IMR-90 (cell line): ENCODE data around the gene ZNF398. TPM values are rescaled to one million over a fixed set of nuclear protein-coding genes. Genes with fewer than 3 reads are reported as not detected.
A peak's percentile ranks its signal among the peaks of the same experiment; 100 is the strongest.

Experiments
- ATAC-seq: fragments of 200-7000 bp; cut with Tn5 transposase; 2 replicates; pipeline ENCODE4 v1.9.1; 2020; ENCODE audit warnings: low read depth, mild to moderate bottlenecking, moderate library complexity
- BruUV-seq: library from RNA; stranded (reverse); fragments of 400-500 nt; replicated peaks from 2 replicates; lab custom pipeline; 2021; lab: Mats Ljungman, UMichigan
- CTCF ChIA-PET: fragments of 300-600 bp; formaldehyde crosslinking; extraction: SDS; loops from one replicate; lab custom pipeline; 2021; ENCODE audit warnings: antibody characterized with exemption; lab: Yijun Ruan, JAX
- POLR2A ChIA-PET: fragments of 300-600 bp; sonication (Branson Sonifier 250); formaldehyde crosslinking; loops from one replicate; lab custom pipeline; 2022; ENCODE audit warnings: antibody characterized with exemption; ENCODE audit not compliant: unreplicated experiment; lab: Charles Lee
- DNase-seq: peaks from one replicate; pipeline ENCODE4 v3.0.0; 2013
- H2AFZ ChIP-seq: replicated peaks from 2 replicates; pipeline ENCODE3; 2013; ENCODE audit warnings: low read length, mild to moderate bottlenecking; ENCODE audit not compliant: poor library complexity
- H2AK5ac ChIP-seq: 2 replicates; pipeline ENCODE4 v1.6.1; 2013; ENCODE audit warnings: low read depth, low read length, inconsistent platforms
- H2AK9ac ChIP-seq: replicated peaks from 2 replicates; pipeline ENCODE3; 2013; ENCODE audit warnings: mild to moderate bottlenecking, low read depth, low read length, moderate library complexity; ENCODE audit not compliant: poor library complexity
- H2BK120ac ChIP-seq: 2 replicates; pipeline ENCODE4 v1.6.1; 2013; ENCODE audit warnings: low read depth, low read length, inconsistent platforms
- H2BK15ac ChIP-seq: 3 replicates; pipeline ENCODE4 v1.6.1; 2013; ENCODE audit warnings: low read depth, low read length, inconsistent platforms
- H2BK20ac ChIP-seq: 2 replicates; pipeline ENCODE4 v1.6.1; 2013; ENCODE audit warnings: low read depth, mild to moderate bottlenecking, inconsistent platforms, low read length, moderate library complexity
- H2BK5ac ChIP-seq: 2 replicates; pipeline ENCODE4 v1.6.1; 2013; ENCODE audit warnings: mild to moderate bottlenecking, low read depth, low read length, inconsistent platforms; ENCODE audit not compliant: poor library complexity, severe bottlenecking
- H3K14ac ChIP-seq: replicated peaks from 2 replicates; pipeline ENCODE4 v1.6.1; 2013; ENCODE audit warnings: low read depth, low read length, inconsistent platforms
- H3K18ac ChIP-seq: 2 replicates; pipeline ENCODE4 v1.6.1; 2013; ENCODE audit warnings: low read depth, low read length, control low read depth
- H3K23ac ChIP-seq: 2 replicates; pipeline ENCODE4 v1.6.1; 2013; ENCODE audit warnings: low read depth, low read length, inconsistent platforms
- H3K27ac ChIP-seq: 2 replicates; pipeline ENCODE4 v1.5.1; 2013; ENCODE audit warnings: mild to moderate bottlenecking, control low read depth, low read length; ENCODE audit not compliant: insufficient read depth
- H3K27me3 ChIP-seq: 2 replicates; pipeline ENCODE4 v1.6.1; 2013; ENCODE audit warnings: low read length; ENCODE audit not compliant: control insufficient read depth, insufficient read depth
- H3K36me3 ChIP-seq: 2 replicates; pipeline ENCODE4 v1.6.1; 2013; ENCODE audit warnings: low read length, mixed read lengths; ENCODE audit not compliant: control insufficient read depth, insufficient read depth
- H3K4ac ChIP-seq: 2 replicates; pipeline ENCODE4 v1.6.1; 2013; ENCODE audit warnings: low read depth, low read length, inconsistent platforms
- H3K4me1 ChIP-seq: 2 replicates; pipeline ENCODE4 v1.6.1; 2013; ENCODE audit warnings: low read length, mixed read lengths; ENCODE audit not compliant: control insufficient read depth, insufficient read depth
- H3K4me2 ChIP-seq: 2 replicates; pipeline ENCODE4 v1.6.1; 2013; ENCODE audit warnings: low read depth, mild to moderate bottlenecking, control low read depth, low read length, moderate library complexity
- H3K4me3 ChIP-seq: 2 replicates; pipeline ENCODE4 v1.5.1; 2013; ENCODE audit warnings: low read depth, mild to moderate bottlenecking, control low read depth, low read length, moderate library complexity; ENCODE audit not compliant: insufficient read depth
- H3K56ac ChIP-seq: 2 replicates; pipeline ENCODE4 v1.6.1; 2013; ENCODE audit warnings: low read length, inconsistent platforms; ENCODE audit not compliant: insufficient read depth; ENCODE audit errors: extremely low read depth
- H3K79me1 ChIP-seq, 2 experiments: 2 replicates each; pipeline ENCODE4 v1.6.1; 2013; ENCODE audit warnings: low read length in 2 of 2, inconsistent platforms in 1 of 2, low read depth in 1 of 2
- H3K9ac ChIP-seq: 2 replicates; pipeline ENCODE4 v1.6.1; 2013; ENCODE audit warnings: low read depth, low read length, control low read depth
- H3K9me1 ChIP-seq: 2 replicates; pipeline ENCODE4 v1.6.1; 2013; ENCODE audit warnings: low read length, inconsistent platforms; ENCODE audit not compliant: insufficient read depth
- H3K9me3 ChIP-seq: 2 replicates; pipeline ENCODE4 v1.6.1; 2013; ENCODE audit warnings: low read length; ENCODE audit not compliant: control insufficient read depth, insufficient read depth
- H4K20me1 ChIP-seq: 2 replicates; pipeline ENCODE4 v1.6.1; 2013; ENCODE audit warnings: low read length, inconsistent platforms; ENCODE audit not compliant: insufficient read depth
- H4K5ac ChIP-seq: 2 replicates; pipeline ENCODE4 v1.6.1; 2013; ENCODE audit warnings: mild to moderate bottlenecking, low read depth, low read length, control low read depth
- H4K8ac ChIP-seq, 2 experiments: 2 replicates each; pipeline ENCODE4 v1.6.1; 2013; ENCODE audit warnings: low read depth in 2 of 2, low read length in 2 of 2, control low read depth in 1 of 2, inconsistent platforms in 1 of 2
- H4K91ac ChIP-seq: 2 replicates; pipeline ENCODE4 v1.6.1; 2013; ENCODE audit warnings: low read depth, low read length, inconsistent platforms; ENCODE audit not compliant: insufficient read depth
- MAZ ChIP-seq: IDR thresholded peaks from 2 replicates; pipeline ENCODE4 v1.6.1; 2012; ENCODE audit warnings: low read depth, mild to moderate bottlenecking, low read length, improper control_type of control experiment, moderate library complexity, borderline replicate concordance
- WGBS, 2 experiments: methylation state at CpG; one replicate each; pipeline versions ENCODE4 v1.1.5 to v1.1.7; 2013; ENCODE audit warnings: missing lambda C conversion rate in 2 of 2; ENCODE audit not compliant: insufficient read length in 1 of 2; ENCODE audit errors: extremely low coverage in 2 of 2; 5-methylcytosine and 5-hydroxymethylcytosine counted together
- dilution Hi-C: fragments of 300-500 bp; cut with HindIII; formaldehyde crosslinking; loops from one replicate; pipeline ENCODE4 v1.14.3; 2018; ENCODE audit warnings: low sequenced_read_pairs; ENCODE audit not compliant: unreplicated experiment
- in situ Hi-C: fragments of 300-500 bp; cut with MboI; formaldehyde crosslinking; loops from 3 replicates; pipeline ENCODE4 v1.14.3; 2019; ENCODE audit warnings: low sequenced_read_pairs, inconsistent platforms, mixed read lengths
- intact Hi-C: fragments of 100-400 bp; cut with micrococcal nuclease; formaldehyde crosslinking; loops from 2 replicates; pipeline ENCODE4 v1.10.0; 2022
- polyA plus RNA-seq, 3 experiments: library from polyadenylated mRNA; depleted of rRNA; stranded (reverse); fragments of >200 nt; gene quantifications; 2 replicates each; pipeline ENCODE4 v1.2.3, GENCODE V29; 2012; ENCODE audit warnings: low replicate concordance in 1 of 3
- total RNA-seq: library from RNA; depleted of rRNA; stranded (reverse); fragments of >200 nt; gene quantifications from 2 replicates; pipeline ENCODE4 v1.2.3, GENCODE V29; 2012
- TF ChIP-seq, protein P1 (sequence below): fragments of 150-350 bp; IDR thresholded peaks from 2 replicates; pipeline ENCODE4 v1.6.1; 2016; ENCODE audit warnings: low read depth, mild to moderate bottlenecking, low read length, moderate library complexity, borderline replicate concordance
- TF ChIP-seq, protein P2 (sequence below): fragments of 150-350 bp; IDR thresholded peaks from 2 replicates; pipeline ENCODE4 v1.6.1; 2017; ENCODE audit warnings: mild to moderate bottlenecking, antibody characterized with exemption, low read length, low read depth

The ZNF398 gene
- total and polyA plus RNA-seq, 2 of the 4 experiments (the other 2 are of a cell fraction), result 5.7 to 7.9 TPM

DNA sequence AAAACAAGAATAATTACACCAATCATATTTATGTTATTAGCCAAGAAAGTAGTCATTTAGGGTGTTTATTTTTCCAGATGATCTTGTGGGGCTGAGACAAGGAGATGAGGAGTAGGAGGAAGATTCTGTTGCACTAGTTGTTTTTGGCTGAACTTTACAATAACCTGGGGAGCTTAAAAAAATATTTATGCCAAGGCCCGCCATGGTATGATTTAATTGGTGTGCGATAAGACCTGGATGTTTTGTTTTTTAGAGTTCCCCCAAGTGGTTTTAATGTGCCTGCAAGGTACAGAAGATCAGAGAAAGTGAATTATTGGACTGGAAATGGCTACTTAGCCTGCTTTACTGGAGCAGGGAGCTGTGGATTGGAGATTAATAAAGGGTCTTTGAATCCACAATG lies 41.0 kb downstream of the ZNF398 start:
- no peak overlapping the region for H2BK20ac ChIP-seq
- H3K9ac ChIP-seq, result no peak overlapping the region
- ChIA-PET CTCF (no interaction called here), POLR2A (interaction anchor here (0.6 kb wide), 1 partner anchor 207 kb away, joined by 3 read pairs; no protein-coding TSS in a partner anchor)
- no peak overlapping the region for H2BK5ac ChIP-seq
- H2BK120ac ChIP-seq, result no peak overlapping the region
- no peak overlapping the region for H3K4ac ChIP-seq
- H3K27me3 ChIP-seq, result no peaks in the 10 kb centered on the region
- no peaks in the 10 kb centered on the region for H3K79me1 ChIP-seq
- in situ Hi-C loops (no loop called here), dilution Hi-C loops (no loop called here), intact Hi-C loops (no loop called here)
- peak; percentile 32; the same call in 1 of the 2 replicates for ATAC-seq
- H2AK9ac ChIP-seq, result no peak overlapping the region
- no peak overlapping the region for H3K27ac ChIP-seq
- no peak overlapping the region for H3K4me3 ChIP-seq
- H3K9me3 ChIP-seq, result no peaks in the 10 kb centered on the region
- no peaks in the 10 kb centered on the region for H4K20me1 ChIP-seq
- WGBS, 2 experiments, result 40% methylated on average over 2 of the region's 2 CpGs; no CpG with 5 or more reads in 1 of the 2 experiments
- no peak for DNase-seq
- H3K36me3 ChIP-seq, result no peaks in the 10 kb centered on the region
- BruUV-seq, result TSS peak; percentile 14
- H3K14ac ChIP-seq, result no peak overlapping the region
- H3K23ac ChIP-seq, result no peak overlapping the region
- H2AFZ ChIP-seq, result no peak overlapping the region
- H2BK15ac ChIP-seq, result no peak overlapping the region
- no peaks in the 10 kb centered on the region; the same call in 1 of the 2 replicates for H3K9me1 ChIP-seq
- H3K4me1 ChIP-seq, result peaks cover 1% of the 10 kb centered on the region; the same call in 1 of the 2 replicates
- no peak overlapping the region for H4K5ac ChIP-seq
- no peak overlapping the region for H4K8ac ChIP-seq
- H4K91ac ChIP-seq, result no peak overlapping the region
- no peak overlapping the region for H3K4me2 ChIP-seq
- H3K18ac ChIP-seq, result no peak overlapping the region
- no peak overlapping the region for H3K56ac ChIP-seq
- no peak overlapping the region for H2AK5ac ChIP-seq
- TF ChIP-seq, protein P1, sequence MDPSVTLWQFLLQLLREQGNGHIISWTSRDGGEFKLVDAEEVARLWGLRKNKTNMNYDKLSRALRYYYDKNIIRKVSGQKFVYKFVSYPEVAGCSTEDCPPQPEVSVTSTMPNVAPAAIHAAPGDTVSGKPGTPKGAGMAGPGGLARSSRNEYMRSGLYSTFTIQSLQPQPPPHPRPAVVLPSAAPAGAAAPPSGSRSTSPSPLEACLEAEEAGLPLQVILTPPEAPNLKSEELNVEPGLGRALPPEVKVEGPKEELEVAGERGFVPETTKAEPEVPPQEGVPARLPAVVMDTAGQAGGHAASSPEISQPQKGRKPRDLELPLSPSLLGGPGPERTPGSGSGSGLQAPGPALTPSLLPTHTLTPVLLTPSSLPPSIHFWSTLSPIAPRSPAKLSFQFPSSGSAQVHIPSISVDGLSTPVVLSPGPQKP, result no peak
- no peak for TF ChIP-seq MAZ
- TF ChIP-seq, protein P2, sequence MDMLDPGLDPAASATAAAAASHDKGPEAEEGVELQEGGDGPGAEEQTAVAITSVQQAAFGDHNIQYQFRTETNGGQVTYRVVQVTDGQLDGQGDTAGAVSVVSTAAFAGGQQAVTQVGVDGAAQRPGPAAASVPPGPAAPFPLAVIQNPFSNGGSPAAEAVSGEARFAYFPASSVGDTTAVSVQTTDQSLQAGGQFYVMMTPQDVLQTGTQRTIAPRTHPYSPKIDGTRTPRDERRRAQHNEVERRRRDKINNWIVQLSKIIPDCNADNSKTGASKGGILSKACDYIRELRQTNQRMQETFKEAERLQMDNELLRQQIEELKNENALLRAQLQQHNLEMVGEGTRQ, result no peak
